MG63 (cell line): ENCODE measurements around the gene MYRF. TPM values are rescaled to one million over a fixed set of nuclear protein-coding genes. Genes with fewer than 3 reads are reported as not detected.

ENCODE experiments used
- DNase-seq: peaks from one replicate; pipeline ENCODE4 v3.0.0-alpha.2; 2020
- H3K27me3 ChIP-seq: fragments of 250-450 bp; sonication (Bioruptor Pico); 2 replicates; pipeline ENCODE4 v1.5.1; 2020; ENCODE audit warnings: mild to moderate bottlenecking, moderate library complexity
- H3K36me3 ChIP-seq: fragments of 250-450 bp; sonication (Bioruptor Pico); 2 replicates; pipeline ENCODE4 v1.5.1; 2020; ENCODE audit warnings: mild to moderate bottlenecking, moderate library complexity
- H3K4me3 ChIP-seq: fragments of 250-450 bp; sonication (Bioruptor Pico); 2 replicates; pipeline ENCODE4 v1.5.1; 2020; ENCODE audit warnings: mild to moderate bottlenecking, moderate library complexity
- H3K9me3 ChIP-seq: fragments of 250-450 bp; sonication (Bioruptor Pico); 2 replicates; pipeline ENCODE4 v1.5.1; 2020; ENCODE audit warnings: mild to moderate bottlenecking, moderate library complexity
- total RNA-seq: library from RNA; depleted of rRNA; stranded (reverse); fragments of >200 nt; shearing (Covaris generic); gene quantifications from 2 replicates; pipeline ENCODE4 v1.2.3, GENCODE V29; 2014; ENCODE audit warnings: low replicate concordance; rRNA removed

MYRF gene
- total RNA-seq, 1 experiment from 2014 or later, result 0.23 TPM

DNA sequence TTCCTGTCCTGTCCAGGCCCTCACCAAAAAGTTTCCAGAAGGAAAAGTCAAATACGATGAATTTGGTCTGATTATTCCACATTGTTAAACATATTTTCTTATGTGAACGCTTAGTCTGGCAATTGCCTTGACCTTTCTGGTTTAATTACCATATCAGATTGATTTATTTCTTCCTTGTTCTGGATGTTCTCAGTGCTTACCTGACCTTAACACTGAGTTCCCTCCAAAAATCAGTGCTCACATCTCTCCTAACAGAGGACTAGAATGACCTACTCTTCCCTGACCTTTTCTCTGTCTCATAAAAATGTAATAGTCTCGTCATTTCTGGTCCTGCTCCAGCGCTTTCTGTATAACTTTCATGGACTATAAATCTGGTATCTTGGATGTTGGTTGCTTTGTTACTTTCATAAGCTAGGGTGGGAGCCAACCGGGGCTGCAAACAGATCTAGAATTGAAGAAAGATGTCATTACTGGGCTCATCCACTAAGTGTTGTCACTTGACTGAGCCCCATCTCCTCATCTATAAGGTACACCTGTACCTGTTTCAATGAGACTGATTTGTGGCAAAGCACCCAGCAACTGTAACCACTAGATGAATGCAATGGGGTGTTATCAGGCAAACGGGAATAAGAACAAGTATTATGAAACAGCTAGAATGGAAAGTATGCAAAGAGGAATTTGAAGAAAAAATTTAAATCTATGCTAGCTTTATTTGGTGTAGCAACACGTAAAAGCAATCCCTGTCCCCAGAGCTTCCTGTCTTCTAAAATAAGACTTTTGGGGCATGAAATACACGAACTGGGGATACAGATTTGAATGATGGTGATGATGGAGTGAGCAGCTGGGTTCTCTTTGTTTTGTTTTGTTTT lies 78.0 kb downstream of the MYRF start:
- H3K27me3 ChIP-seq, result peaks cover 14% of the 10 kb centered on the region; the same call in 1 of the 2 replicates
- no peak for DNase-seq
- H3K9me3 ChIP-seq, result no peaks in the 10 kb centered on the region
- H3K36me3 ChIP-seq, result no peaks in the 10 kb centered on the region
- no peak overlapping the region for H3K4me3 ChIP-seq

DNA sequence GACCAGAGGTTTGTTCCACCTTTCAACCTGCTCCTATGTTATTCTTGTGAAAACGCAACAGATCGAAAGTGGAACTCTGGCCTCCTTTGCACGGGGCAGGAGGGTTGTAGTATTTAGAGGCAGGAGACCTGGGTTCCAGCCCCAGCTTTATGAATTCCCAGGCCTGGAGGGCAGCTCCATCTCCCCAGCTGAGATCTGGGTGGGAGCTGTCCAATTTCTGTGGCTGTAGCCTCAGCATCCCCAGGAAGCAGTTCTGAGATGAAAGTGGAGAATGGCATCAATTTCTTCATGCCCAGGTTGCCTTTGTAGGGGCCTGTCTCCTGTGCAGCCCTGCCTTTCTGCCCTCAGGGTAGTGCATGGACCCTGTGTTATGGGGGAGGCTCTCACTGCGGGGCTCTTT lies 79.8 kb downstream of the MYRF start:
- no peak for DNase-seq
- Histone ChIP-seq H3K4me3 (no peak overlapping the region), H3K9me3 (no peaks in the 10 kb centered on the region), H3K27me3 (peaks cover 14% of the 10 kb centered on the region; the same call in 1 of the 2 replicates), H3K36me3 (no peaks in the 10 kb centered on the region)

DNA sequence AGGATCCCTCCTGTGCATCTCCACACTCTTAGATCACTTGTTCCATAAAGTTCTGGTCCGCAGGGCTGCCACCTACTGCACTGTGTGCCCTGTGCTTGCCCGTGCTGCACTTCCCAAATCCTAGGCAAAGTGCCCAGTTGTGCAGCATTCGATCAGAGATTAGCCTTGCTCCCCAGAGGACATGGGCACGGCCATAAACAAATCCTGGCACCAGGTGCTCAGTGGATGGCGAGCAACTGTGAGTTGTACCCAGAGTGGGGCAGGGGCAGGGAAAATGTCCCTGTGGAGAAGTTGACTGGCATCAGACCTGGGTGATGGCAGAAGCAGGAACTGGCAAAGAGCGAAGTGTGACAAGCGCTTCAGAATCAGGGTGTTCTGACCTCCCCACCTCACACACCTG lies 80.3 kb downstream of the MYRF start:
- Histone ChIP-seq H3K4me3 (no peak overlapping the region), H3K36me3 (no peaks in the 10 kb centered on the region), H3K27me3 (peaks cover 11% of the 10 kb centered on the region; the same call in 1 of the 2 replicates), H3K9me3 (no peaks in the 10 kb centered on the region)
- DNase-seq, result no peak

DNA sequence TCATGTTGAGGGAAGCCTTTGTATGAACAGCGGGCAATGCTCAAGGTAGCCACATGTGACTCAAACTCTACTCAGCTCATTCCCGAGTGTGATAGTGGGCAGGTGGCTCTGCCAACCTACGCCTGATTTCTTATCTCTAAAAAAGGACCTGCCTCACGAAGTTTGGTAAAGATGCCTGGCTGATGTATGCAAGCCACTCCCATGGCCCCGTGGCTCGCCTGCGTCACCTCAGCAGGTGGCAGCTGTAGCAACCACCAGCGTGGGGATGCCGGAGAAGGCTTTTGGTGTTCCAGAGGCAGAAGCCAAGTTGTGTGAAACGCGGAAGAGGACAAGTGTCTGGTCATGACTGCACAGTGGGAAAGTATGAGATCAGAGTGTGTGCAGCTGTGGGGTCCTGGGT lies 81.0 kb downstream of the MYRF start:
- Histone ChIP-seq H3K27me3 (peaks cover 3% of the 10 kb centered on the region; the same call in 1 of the 2 replicates), H3K36me3 (no peaks in the 10 kb centered on the region), H3K4me3 (no peak overlapping the region), H3K9me3 (no peaks in the 10 kb centered on the region)
- no peak for DNase-seq

DNA sequence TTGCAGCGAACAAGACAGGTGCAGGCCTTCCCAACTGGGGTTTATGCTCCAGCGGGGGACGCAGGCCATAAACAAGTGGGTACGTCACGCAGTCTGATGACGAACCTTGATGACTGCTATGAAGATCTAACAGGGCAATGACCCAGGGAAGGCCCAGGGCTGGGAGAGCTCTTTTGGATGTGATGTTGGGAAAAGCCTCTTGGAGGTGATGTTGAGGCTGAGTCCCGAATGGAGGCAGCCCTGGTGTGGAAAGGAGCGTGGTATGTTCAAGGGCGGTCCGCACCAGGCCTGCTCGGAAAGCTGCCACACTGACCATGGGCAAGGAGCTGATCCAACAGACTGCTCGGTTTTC lies 81.5 kb downstream of the MYRF start:
- Histone ChIP-seq H3K27me3 (no peaks in the 10 kb centered on the region), H3K4me3 (no peak overlapping the region), H3K9me3 (no peaks in the 10 kb centered on the region), H3K36me3 (no peaks in the 10 kb centered on the region)
- DNase-seq, result no peak

DNA sequence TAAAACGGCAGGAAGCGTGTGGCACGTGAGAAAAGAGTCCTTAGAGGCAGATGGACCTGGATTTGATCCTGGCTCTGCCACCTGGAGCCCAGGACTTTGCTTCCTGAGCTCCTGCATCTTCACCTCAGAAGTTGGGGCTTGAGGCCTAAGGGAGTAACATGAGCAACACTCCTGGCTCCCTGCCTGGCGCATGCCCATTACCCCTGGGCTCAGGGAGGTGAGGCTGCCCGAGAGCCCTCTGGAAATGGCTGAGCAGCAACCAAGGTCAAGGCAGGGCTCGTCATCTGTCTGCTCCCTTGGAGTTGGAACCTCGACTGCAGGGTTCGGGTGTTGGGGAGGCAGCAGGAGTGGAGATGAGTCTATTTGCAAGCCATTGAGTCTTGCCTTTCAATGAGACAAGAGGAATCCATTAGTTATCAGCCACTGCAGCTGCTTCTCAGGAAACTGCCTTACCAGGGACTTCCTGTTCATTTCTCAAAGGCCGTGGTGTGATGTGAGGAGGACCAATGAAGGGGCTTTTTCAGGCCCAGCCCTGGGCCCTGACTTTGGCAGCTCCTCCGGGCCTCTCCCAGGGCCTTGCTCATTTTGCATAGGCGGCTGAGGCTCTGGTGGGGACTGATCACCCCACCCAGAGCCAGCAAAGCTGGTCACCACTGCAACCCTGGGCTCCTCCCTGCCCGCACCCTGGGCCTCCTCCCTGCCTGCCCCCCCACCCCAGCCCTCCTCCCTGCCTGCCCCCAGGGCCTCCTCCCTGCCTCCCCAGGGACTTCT lies 82.0 kb downstream of the MYRF start:
- no peak overlapping the region for H3K4me3 ChIP-seq
- no peaks in the 10 kb centered on the region for H3K9me3 ChIP-seq
- no peaks in the 10 kb centered on the region for H3K27me3 ChIP-seq
- no peaks in the 10 kb centered on the region for H3K36me3 ChIP-seq
- peak; percentile 7 for DNase-seq

DNA sequence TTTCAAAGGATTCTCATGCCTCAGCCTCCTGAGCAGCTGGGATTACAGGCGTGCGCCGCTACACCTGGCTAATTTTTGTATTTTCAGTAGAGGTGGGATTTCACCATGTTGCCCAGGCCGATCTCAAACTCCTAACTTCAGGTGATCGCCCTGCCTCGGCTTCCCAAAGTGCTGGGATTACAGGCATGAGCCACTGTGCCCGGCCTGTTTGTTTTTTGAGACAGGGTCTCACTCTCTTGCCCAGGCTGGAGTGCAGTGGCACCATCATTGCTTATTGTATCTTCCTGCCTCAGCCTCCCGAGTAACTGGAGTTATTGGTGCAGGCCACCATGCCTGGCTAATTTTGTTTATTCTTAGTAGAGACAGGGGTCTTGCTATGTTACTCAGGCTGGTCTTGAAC lies 83.8 kb downstream of the MYRF start:
- Histone ChIP-seq H3K9me3 (no peaks in the 10 kb centered on the region), H3K4me3 (no peak overlapping the region), H3K27me3 (no peaks in the 10 kb centered on the region), H3K36me3 (no peaks in the 10 kb centered on the region)
- no peak for DNase-seq

DNA sequence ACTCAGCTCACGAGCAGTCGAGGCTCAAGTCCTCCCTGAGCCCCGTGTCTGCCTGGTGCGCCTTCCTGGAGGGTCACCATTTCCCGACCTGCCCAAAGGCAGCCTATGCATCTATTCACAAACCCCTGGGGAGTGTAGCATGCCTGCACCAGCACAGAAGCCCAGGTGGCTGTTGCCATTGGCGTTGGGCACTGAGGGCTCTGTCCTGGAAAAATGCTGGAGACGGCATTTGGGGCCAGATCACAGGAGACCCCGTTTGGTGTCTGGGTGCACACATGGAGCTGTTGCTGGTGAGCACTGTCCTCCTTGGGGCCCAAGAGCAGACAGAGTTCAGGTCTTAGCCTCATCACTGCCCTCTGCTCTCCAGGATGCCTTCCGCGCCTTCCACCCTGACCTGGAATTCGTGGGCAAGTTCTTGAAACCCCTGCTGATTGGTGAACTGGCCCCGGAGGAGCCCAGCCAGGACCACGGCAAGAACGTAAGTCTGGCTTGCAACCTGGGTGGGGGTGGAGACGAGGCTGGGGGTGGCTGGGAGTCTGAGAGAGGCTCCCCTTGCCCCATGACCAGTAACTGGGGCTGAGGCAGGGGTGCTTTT lies 85.1 kb downstream of the MYRF start:
- no peak for DNase-seq
- Histone ChIP-seq H3K27me3 (no peaks in the 10 kb centered on the region), H3K9me3 (no peaks in the 10 kb centered on the region), H3K36me3 (no peaks in the 10 kb centered on the region), H3K4me3 (no peak overlapping the region)

Other genes with a start within 250 kb of the MYRF start
- 1.0 and 1.3 TPM in 2 replicates for gene LRRC10B, start 243.9 kb upstream of the MYRF start, total RNA-seq
- gene SYT7, start 171.6 kb upstream of the MYRF start, total RNA-seq, result 3.7 and 9.9 TPM in 2 replicates
- 1.3 and 1.4 TPM in 2 replicates for gene DAGLA, start 72.2 kb upstream of the MYRF start, total RNA-seq
- gene TMEM258, start 40.0 kb downstream of the MYRF start, total RNA-seq, result 61.8 and 88.7 TPM in 2 replicates
- 80.9 and 85.7 TPM in 2 replicates for gene FEN1, start 40.3 kb downstream of the MYRF start, total RNA-seq
- 25.4 and 28.3 TPM in 2 replicates for gene FADS1, start 64.4 kb downstream of the MYRF start, total RNA-seq
- 8.1 and 22.6 TPM in 2 replicates for gene FADS2, start 75.7 kb downstream of the MYRF start, total RNA-seq
- gene FADS3, start 138.9 kb downstream of the MYRF start, total RNA-seq, result 32.7 and 59.7 TPM in 2 replicates
- 2.8 and 3.0 TPM in 2 replicates for gene RAB3IL1, start 164.9 kb downstream of the MYRF start, total RNA-seq
- gene BEST1, start 197.7 kb downstream of the MYRF start, total RNA-seq, result not detected in 2 replicates
- gene FTH1, start 215.0 kb downstream of the MYRF start, total RNA-seq, result 301 and 415 TPM in 2 replicates